ENCODE data around the gene CPLX3.

The CPLX3 gene

DNA sequence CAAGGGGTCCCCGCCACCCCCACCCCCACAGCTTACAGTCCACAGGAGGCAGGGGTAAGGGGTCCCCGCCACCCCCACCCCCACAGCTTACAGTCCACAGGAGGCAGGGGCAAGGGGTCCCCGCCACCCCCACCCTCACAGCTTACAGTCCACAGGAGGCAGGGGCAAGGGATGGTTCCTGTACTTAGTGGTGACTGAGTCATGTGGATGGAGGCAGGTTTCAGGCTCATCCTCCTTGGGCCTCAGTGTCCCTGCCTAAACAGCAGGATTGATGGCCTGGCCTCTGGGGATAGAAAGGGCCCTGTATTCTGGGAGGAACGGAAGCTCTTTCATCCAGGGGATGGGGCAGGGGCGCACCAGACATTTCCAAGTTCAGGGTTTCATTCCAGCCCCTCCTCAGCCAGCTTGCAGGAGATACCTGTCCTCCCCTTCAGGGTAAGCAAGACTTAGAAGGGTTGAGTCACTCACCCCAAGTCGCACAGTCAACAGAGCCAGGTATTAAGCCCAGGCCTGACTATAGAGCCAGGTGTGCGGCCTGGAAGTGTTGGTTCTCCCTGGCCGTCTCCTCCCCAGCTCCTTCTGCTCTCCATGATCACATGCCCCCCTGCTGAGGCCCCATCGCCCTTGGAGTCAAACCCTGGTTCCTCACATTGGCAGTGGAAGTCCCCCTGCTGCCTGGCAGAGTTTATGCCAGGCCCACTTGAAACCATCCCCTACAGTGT lies 32.0 kb upstream of the CPLX3 start:
- TF ChIP-seq POLR2A (IDR thresholded peaks at IDR 0.05; ENCODE audit: extremely low read depth, insufficient read length) (no peak), MYC (IDR thresholded peaks at IDR 0.05; ENCODE audit: low read depth, low read length) (no peak)
- TF ChIP-seq, protein P1, sequence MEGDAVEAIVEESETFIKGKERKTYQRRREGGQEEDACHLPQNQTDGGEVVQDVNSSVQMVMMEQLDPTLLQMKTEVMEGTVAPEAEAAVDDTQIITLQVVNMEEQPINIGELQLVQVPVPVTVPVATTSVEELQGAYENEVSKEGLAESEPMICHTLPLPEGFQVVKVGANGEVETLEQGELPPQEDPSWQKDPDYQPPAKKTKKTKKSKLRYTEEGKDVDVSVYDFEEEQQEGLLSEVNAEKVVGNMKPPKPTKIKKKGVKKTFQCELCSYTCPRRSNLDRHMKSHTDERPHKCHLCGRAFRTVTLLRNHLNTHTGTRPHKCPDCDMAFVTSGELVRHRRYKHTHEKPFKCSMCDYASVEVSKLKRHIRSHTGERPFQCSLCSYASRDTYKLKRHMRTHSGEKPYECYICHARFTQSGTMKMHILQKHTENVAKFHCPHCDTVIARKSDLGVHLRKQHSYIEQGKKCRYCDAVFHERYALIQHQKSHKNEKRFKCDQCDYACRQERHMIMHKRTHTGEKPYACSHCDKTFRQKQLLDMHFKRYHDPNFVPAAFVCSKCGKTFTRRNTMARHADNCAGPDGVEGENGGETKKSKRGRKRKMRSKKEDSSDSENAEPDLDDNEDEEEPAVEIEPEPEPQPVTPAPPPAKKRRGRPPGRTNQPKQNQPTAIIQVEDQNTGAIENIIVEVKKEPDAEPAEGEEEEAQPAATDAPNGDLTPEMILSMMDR (IDR thresholded peaks at IDR 0.05; ENCODE audit: low read depth, low read length), result no peak
- TF ChIP-seq, protein P2, sequence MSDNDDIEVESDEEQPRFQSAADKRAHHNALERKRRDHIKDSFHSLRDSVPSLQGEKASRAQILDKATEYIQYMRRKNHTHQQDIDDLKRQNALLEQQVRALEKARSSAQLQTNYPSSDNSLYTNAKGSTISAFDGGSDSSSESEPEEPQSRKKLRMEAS (IDR thresholded peaks at IDR 0.05; ENCODE audit: low read depth, low read length), result no peak
- DNase-seq (ENCODE audit: low read depth), result no peak
- no peak overlapping the region for H3K4me3 ChIP-seq (ENCODE audit: low read depth, low read length)

DNA sequence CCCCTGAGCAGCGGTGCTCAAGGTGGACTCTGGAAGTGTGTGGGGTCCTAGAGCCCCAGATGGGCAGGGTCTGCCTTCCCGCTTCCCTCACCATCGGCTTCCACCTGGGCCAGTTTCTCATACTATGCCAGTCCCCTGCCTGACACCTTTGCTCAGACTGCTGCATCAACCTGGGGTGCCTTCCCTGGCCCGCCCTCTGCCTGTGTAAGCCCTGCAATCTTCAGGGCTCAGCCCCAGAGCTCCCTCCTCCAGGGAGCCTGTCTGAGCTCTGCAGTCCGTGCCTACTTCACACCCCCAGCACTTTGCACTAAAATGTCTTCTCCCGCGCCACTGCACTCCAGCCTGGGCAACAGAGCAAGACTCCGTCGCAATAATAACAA lies 31.5 kb upstream of the CPLX3 start:
- no peak for TF ChIP-seq MYC (IDR thresholded peaks at IDR 0.05; ENCODE audit: low read depth, low read length)
- H3K4me3 ChIP-seq (ENCODE audit: low read depth, low read length), result no peak overlapping the region
- no peak for DNase-seq (ENCODE audit: low read depth)

DNA sequence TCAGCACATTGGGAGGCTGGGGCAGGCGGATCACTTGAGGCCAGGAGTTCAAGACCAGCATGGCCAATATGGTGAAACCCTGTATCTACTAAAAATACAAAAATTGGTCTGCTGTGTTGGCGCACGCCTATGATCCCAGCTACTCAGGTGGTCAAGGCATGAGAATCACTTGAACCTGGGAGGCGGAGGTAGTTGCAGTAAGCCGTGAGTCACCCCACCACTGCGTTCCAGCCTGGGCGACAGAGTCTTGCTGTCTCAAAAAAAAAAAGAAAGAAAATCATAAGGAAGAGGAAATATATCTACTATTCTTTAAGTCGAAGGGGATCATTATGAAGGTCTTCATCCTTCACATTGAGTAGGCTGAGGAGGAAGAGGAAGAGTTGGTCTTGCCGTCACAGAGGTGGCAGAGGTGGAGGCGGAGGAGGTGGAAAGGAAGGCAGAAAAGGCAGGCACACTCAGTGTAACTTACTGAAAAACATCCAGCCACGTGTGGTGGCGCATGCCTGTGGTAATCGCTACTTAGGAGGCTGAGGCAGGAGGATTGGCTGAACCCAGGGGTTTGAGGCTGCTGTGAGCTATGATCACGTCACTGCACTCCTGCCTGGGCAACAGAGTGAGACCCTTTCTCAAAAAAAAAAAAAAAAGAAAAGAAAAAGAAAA lies 30.3 kb upstream of the CPLX3 start:
- no peak overlapping the region for H3K4me3 ChIP-seq (ENCODE audit: low read depth, low read length)
- DNase-seq (ENCODE audit: low read depth), result no peak
- TF ChIP-seq, protein P1 (IDR thresholded peaks at IDR 0.05; ENCODE audit: low read depth, low read length), result no peak
- no peak for TF ChIP-seq POLR2A (IDR thresholded peaks at IDR 0.05; ENCODE audit: extremely low read depth, insufficient read length)
- TF ChIP-seq, protein P2 (IDR thresholded peaks at IDR 0.05; ENCODE audit: low read depth, low read length), result no peak

DNA sequence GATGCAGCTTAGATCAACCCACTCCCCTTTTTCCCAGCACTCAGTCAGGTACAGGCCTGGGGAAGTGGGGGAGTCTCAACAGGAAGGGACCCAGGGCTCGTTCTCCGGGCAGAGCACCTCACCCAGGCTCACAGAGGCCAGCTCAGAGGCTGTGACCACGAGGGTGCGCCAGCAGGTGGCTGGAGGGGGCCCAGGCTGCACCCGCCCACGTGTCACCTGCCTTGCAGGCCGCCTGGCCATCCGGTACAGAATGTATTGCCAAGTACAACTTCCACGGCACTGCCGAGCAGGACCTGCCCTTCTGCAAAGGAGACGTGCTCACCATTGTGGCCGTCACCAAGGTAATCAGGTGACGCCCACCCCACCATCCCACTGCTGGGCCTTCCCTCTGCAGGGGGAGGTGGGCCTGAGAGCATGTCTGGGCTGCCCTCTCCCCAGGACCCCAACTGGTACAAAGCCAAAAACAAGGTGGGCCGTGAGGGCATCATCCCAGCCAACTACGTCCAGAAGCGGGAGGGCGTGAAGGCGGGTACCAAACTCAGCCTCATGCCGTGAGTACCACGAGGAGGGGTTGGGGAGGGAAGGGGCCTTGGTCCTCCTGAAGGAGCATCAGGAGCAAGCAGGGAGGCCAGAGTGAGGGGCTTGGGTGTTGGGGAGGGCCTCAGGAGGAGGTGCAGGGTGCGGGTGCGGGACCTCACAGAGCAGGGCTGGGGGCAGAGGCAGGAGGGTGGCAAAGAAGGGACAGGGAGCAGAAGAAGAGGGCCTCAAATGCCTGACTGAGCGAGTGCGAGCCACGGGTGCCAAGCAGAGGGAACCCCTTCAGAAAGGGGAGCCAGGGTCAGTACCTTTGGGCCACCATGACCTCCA lies 27.8 kb upstream of the CPLX3 start:
- H3K4me3 ChIP-seq (ENCODE audit: low read depth, low read length), result no peak overlapping the region
- no peak for DNase-seq (ENCODE audit: low read depth)
- TF ChIP-seq, protein P1 (IDR thresholded peaks at IDR 0.05; ENCODE audit: low read depth, low read length), result no peak

DNA sequence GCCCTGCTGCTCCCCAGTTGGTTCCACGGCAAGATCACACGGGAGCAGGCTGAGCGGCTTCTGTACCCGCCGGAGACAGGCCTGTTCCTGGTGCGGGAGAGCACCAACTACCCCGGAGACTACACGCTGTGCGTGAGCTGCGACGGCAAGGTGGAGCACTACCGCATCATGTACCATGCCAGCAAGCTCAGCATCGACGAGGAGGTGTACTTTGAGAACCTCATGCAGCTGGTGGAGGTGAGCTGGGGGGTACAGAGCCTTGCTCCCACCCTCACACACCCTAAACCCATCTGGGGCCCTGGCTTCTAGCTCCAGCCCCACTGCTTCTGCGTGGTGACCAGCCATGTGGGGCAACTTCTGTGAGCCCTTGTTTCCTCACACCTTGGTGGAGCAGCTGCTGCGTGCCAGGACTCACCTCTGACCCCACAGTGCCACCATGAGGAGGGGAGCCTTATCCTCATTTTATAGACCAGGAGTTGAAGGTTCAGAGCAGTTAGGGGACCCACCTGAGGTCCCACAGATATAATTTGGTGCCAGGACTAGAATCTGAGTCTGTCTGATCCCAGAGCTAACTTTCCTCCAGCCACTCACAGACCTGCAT lies 27.1 kb upstream of the CPLX3 start:
- TF ChIP-seq, protein P2 (IDR thresholded peaks at IDR 0.05; ENCODE audit: low read depth, low read length), result peak; percentile 66
- TF ChIP-seq, protein P1 (IDR thresholded peaks at IDR 0.05; ENCODE audit: low read depth, low read length), result no peak
- peak; percentile 65 for DNase-seq (ENCODE audit: low read depth)
- no peak overlapping the region for H3K4me3 ChIP-seq (ENCODE audit: low read depth, low read length)

DNA sequence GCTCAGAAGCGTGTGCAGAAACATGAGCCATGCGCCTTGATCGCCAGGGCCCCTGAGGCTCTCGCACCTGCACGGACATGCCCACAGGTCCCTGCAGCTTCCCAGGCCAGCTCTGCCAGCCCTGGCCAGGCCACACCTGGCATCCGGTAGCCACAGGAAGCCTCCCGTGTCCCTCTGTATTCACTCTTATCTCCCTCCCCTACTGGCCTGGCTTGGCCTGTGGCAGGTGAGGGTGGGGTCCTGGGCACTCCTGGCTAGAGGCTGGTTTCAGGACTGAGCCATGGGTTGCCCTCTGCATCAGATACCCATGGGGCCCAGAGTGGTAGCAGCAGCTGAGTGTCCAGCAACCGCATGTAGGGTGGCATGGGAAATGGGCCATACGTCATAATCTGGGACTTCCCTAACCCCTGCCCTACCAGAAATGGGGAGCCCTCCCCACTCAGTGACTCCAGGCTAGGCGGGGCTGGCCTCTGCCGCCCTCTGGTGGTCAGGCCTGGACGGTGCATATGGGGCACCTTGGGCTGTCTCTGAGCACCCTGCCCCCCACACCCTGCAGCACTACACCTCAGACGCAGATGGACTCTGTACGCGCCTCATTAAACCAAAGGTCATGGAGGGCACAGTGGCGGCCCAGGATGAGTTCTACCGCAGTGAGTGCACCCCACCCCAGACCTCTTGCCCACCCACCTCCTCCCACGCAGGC lies 26.4 kb upstream of the CPLX3 start:
- TF ChIP-seq, protein P2 (IDR thresholded peaks at IDR 0.05; ENCODE audit: low read depth, low read length), result peak; percentile 71
- TF ChIP-seq POLR2A (IDR thresholded peaks at IDR 0.05; ENCODE audit: extremely low read depth, insufficient read length) (no peak), MYC (IDR thresholded peaks at IDR 0.05; ENCODE audit: low read depth, low read length) (peak; percentile 77)
- TF ChIP-seq, protein P1 (IDR thresholded peaks at IDR 0.05; ENCODE audit: low read depth, low read length), result peak; percentile 93
- H3K4me3 ChIP-seq (ENCODE audit: low read depth, low read length), result no peak overlapping the region
- peak; percentile 87 for DNase-seq (ENCODE audit: low read depth)

Data from NB4 (cell line).